ENCODE data around the gene APOBEC3A.

The APOBEC3A gene

DNA sequence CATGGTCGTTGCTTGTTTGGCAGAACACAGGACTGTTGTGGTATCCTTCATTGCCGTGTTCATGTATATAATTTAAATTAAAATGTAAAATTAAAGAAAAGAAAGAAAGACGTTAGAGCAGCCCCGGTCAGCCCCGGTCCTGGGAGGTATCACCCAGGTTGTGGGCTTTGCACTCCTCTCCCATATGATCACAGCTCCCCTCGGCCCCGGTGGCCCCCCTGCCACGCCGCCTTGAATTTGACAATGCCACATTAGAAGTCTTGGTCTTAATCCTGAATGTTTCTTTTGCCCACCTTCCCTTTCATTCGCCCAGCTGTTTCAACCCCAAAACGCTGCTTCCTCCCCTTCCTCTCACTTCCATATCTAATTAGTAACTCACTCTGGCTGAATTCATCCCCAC, 11.4 kb downstream of the APOBEC3A start:
- H3K9me3 Mint-ChIP-seq, result no peaks in the 10 kb centered on the region
- TF ChIP-seq, protein P1, sequence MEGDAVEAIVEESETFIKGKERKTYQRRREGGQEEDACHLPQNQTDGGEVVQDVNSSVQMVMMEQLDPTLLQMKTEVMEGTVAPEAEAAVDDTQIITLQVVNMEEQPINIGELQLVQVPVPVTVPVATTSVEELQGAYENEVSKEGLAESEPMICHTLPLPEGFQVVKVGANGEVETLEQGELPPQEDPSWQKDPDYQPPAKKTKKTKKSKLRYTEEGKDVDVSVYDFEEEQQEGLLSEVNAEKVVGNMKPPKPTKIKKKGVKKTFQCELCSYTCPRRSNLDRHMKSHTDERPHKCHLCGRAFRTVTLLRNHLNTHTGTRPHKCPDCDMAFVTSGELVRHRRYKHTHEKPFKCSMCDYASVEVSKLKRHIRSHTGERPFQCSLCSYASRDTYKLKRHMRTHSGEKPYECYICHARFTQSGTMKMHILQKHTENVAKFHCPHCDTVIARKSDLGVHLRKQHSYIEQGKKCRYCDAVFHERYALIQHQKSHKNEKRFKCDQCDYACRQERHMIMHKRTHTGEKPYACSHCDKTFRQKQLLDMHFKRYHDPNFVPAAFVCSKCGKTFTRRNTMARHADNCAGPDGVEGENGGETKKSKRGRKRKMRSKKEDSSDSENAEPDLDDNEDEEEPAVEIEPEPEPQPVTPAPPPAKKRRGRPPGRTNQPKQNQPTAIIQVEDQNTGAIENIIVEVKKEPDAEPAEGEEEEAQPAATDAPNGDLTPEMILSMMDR (IDR thresholded peaks at IDR 0.05; ENCODE audit: unreplicated experiment in 3 of 3), result no peak
- H3K27me3 Mint-ChIP-seq (ENCODE audit: low read depth), result peaks cover 7% of the 10 kb centered on the region

DNA sequence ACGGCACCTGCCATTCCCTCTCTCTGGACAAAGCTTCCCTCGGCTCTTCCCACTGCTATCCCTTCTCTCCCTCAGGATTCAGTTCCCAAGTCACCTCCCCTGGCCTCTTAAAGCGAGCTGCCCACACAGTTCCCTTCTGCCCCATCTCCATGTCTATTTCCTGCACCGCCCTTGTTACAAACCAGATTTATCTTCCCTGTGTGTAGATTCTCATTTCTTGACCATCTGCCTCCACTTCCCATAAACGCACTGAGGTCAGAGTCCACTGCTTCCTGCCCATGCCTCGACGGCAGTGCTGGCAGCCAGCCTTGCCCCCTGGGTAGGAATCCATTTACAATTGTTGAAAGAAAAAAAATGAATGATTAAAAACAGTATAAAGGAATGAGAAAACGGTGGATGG, 13.1 kb downstream of the APOBEC3A start:
- TF ChIP-seq, protein P1 (IDR thresholded peaks at IDR 0.05; ENCODE audit: unreplicated experiment in 3 of 3), result no peak
- Mint-ChIP-seq H3K27me3 (ENCODE audit: low read depth) (peaks cover 7% of the 10 kb centered on the region), H3K27ac (peak overlapping the region in 1 of 3 experiments; percentile 13)

More for the DNA sequence above, 11.4 kb downstream of the APOBEC3A start:
- no peaks in the 10 kb centered on the region for H3K36me3 Mint-ChIP-seq (ENCODE audit: low read depth)
- H3K27ac Mint-ChIP-seq, result no peak overlapping the region
- peaks cover 7% of the 10 kb centered on the region for H3K4me1 Mint-ChIP-seq
- H3K4me3 Mint-ChIP-seq, result no peak overlapping the region

DNA sequence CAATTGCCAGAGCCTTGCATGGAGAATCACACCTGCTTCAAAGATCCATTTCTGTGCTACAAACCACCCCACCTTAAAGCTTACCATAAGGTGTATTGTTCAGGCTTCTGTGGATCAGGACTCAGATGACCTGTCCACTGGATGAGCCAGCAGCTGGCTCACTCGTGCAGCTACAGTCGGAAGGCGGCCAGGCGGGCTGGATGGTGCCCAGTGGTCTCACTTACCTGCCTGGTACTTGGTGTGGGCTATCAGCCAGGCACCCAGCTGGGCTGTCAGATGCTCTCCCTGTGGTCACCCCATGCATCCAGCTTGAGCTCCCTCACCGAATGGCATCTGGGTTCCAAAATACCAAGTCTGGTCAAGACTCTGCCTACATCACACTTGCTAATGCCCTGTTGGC, 13.8 kb downstream of the APOBEC3A start:
- Mint-ChIP-seq H3K27ac (no peak overlapping the region), H3K4me1 (no peaks in the 10 kb centered on the region), H3K4me3 (no peak overlapping the region), H3K36me3 (ENCODE audit: low read depth) (no peaks in the 10 kb centered on the region), H3K27me3 (ENCODE audit: low read depth) (peaks cover 6% of the 10 kb centered on the region), H3K9me3 (no peaks in the 10 kb centered on the region)
- TF ChIP-seq, protein P1 (IDR thresholded peaks at IDR 0.05; ENCODE audit: unreplicated experiment in 3 of 3), result no peak

More for the DNA sequence above, 13.1 kb downstream of the APOBEC3A start:
- peaks cover under 1% of the 10 kb centered on the region for H3K4me1 Mint-ChIP-seq
- H3K9me3 Mint-ChIP-seq, result no peaks in the 10 kb centered on the region
- no peaks in the 10 kb centered on the region for H3K36me3 Mint-ChIP-seq (ENCODE audit: low read depth)
- no peak overlapping the region for H3K4me3 Mint-ChIP-seq

DNA sequence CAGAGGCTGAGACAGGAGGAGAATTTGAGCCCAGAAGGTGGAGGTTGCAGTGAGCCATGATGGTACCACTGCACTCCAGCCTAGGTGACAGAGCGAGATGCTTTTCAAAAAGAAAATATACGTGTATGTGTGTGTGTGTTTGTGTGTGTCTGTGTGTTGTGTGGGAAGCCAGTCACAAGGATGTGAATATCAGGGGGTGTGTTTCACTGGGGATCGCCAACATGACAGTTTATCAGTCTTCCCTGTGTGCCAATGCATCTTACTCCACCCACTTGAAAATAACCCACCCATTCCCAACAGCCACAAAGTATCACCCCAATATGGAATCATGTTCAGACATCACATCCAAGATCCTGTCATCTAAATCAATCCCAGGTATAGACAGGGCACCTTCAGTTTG, 14.4 kb downstream of the APOBEC3A start:
- no peaks in the 10 kb centered on the region for H3K9me3 Mint-ChIP-seq
- H3K36me3 Mint-ChIP-seq (ENCODE audit: low read depth), result no peaks in the 10 kb centered on the region
- no peak overlapping the region for H3K4me3 Mint-ChIP-seq
- TF ChIP-seq, protein P1 (IDR thresholded peaks at IDR 0.05; ENCODE audit: unreplicated experiment in 3 of 3), result no peak
- no peak overlapping the region for H3K27ac Mint-ChIP-seq
- H3K4me1 Mint-ChIP-seq, result no peaks in the 10 kb centered on the region
- H3K27me3 Mint-ChIP-seq (ENCODE audit: low read depth), result peaks cover 6% of the 10 kb centered on the region

DNA sequence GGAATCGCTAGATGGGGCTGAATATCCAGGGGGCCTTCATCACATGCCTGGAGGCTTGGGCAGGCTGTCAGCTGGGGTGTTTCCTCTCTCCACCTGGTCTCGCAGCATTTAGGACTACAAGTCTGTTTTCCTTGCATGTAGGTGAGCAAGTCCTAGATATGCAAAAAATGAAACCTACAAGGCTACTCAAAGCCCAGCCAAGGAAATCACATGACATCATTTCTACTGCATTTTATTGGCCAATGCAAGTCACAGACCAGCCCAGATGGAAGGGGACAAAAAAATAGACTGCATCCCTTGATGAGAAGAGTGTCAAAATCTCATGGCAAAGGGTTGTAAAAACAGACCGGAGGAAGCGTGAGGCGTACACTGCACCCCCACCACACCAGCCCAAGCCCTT, 15.1 kb downstream of the APOBEC3A start:
- Mint-ChIP-seq H3K27me3 (ENCODE audit: low read depth) (peaks cover 6% of the 10 kb centered on the region), H3K9me3 (peaks cover 4% of the 10 kb centered on the region), H3K27ac (no peak overlapping the region), H3K4me1 (no peaks in the 10 kb centered on the region), H3K36me3 (ENCODE audit: low read depth) (no peaks in the 10 kb centered on the region), H3K4me3 (no peak overlapping the region)
- TF ChIP-seq, protein P1 (IDR thresholded peaks at IDR 0.05; ENCODE audit: unreplicated experiment in 3 of 3), result no peak

DNA sequence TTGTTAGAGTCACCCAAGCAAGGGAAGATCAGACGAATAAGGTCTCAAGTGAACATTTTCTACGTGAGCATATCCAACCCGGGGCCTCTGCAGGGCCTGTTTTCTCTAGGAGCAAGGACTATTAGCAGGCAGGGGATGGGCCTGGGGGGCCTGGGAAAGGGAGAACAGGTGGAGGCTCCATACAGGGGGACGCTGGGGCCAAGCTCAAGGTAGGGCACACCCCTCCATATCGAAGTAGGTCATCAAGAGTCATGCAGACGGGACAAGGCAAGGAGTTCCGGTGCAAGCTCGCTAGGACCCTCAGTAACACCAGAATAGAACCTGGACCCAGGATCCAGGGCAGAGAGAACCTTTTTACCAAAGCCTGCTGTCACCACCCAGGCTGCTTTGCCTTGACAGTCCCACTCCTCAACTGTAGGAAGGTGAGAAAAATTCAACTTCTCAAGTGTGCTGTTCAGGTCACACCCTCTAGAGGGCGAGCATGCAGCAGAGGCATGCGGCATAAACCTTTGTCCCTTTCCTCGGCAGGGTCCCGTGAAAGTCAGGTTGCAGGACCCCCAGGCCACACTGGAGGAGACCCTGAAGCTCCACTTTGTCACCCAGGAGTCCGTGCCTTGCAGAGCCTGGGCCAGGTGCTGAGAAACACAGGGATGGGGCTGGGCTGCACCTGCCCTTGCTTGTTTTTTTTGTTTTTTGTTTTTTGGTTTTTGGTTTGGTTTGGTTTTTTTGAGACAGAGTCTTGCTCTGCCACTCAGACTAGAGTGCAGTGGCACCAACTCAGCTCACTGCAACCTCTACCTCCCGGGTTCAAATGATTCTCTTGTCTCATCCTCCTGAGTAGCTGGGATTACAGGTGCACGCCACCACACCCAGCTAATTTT, 16.1 kb downstream of the APOBEC3A start:
- H3K4me1 Mint-ChIP-seq, result no peaks in the 10 kb centered on the region
- H3K4me3 Mint-ChIP-seq, result no peak overlapping the region
- peaks cover 4% of the 10 kb centered on the region for H3K9me3 Mint-ChIP-seq
- no peaks in the 10 kb centered on the region for H3K36me3 Mint-ChIP-seq (ENCODE audit: low read depth)
- H3K27ac Mint-ChIP-seq, result no peak overlapping the region
- TF ChIP-seq, protein P1 (IDR thresholded peaks at IDR 0.05; ENCODE audit: unreplicated experiment in 3 of 3), result peak; percentile 53 to 73 (median 59)
- peaks cover 6% of the 10 kb centered on the region for H3K27me3 Mint-ChIP-seq (ENCODE audit: low read depth)

Measured in nephron (organoid).